Left lobe of liver (tissue), 2 donors: ENCODE measurements around the gene RTN4RL1. TPM values are rescaled to one million over a fixed set of nuclear protein-coding genes. Genes with fewer than 3 reads are reported as not detected.

Experiments used
- ATAC-seq: fragments of 200-7000 bp; cut with Tn5 transposase; one replicate; pipeline ENCODE4 v1.9.1; 2020; ENCODE audit warnings: mild to moderate bottlenecking, moderate library complexity
- DNase-seq: peaks from one replicate; pipeline ENCODE4 v3.0.0-alpha.2; 2020; ENCODE audit warnings: low spot score
- total RNA-seq: library from RNA; stranded (reverse); gene quantifications from one replicate; pipeline ENCODE4 v1.2.1, GENCODE V29; 2021
- donor health status: DM: no; HTN: no; CAD: no; lungs with moderate emphysema.
- donor health status: DM: no; HTN: yes; CAD: no.

Gene RTN4RL1
- total RNA-seq, 1 donor from 2014 or later: 1.8 TPM

- ATAC-seq: no peak
- no peak for DNase-seq
Observed at GRCh38 chr17:2059547-2060384, 34.6 kb upstream of the RTN4RL1 start.

GRCh38 chr17:2058586-2059546 is 33.7 kb upstream of the RTN4RL1 start:
- ATAC-seq: peak; percentile 78
- peak; percentile 87 for DNase-seq

GRCh38 chr17:2057760-2058585 is 32.8 kb upstream of the RTN4RL1 start:
- peak; percentile 48 for DNase-seq

GRCh38 chr17:2057175-2057759 is 32.1 kb upstream of the RTN4RL1 start:
- no peak for DNase-seq
- no peak for ATAC-seq

More at GRCh38 chr17:2057760-2058585, 32.8 kb upstream of the RTN4RL1 start:
- ATAC-seq: no peak

GRCh38 chr17:2056206-2057174 is 31.4 kb upstream of the RTN4RL1 start:
- peak; percentile 47 for DNase-seq

GRCh38 chr17:2055292-2056205 is 30.4 kb upstream of the RTN4RL1 start:
- DNase-seq (no peak), ATAC-seq (no peak)

More at GRCh38 chr17:2056206-2057174, 31.4 kb upstream of the RTN4RL1 start:
- peak; percentile 19 for ATAC-seq

GRCh38 chr17:2054512-2055291 is 29.6 kb upstream of the RTN4RL1 start, which contains the start of gene HIC1:
Gene HIC1, plus strand, starts transcription at chr17:2055103. Its CDS starts 1,588 bp downstream, at chr17:2056691.
- peak; percentile 71 for DNase-seq
- peak; percentile 66 for ATAC-seq

- no peak for DNase-seq
- no peak for ATAC-seq
Observed at GRCh38 chr17:2054262-2054511, 29.1 kb upstream of the RTN4RL1 start.

GRCh38 chr17:2053380-2054261 is 28.5 kb upstream of the RTN4RL1 start:
- peak; percentile 1 for ATAC-seq
- peak; percentile 50 for DNase-seq

GRCh38 chr17:2051933-2052559 is 26.9 kb upstream of the RTN4RL1 start:
- ATAC-seq (no peak), DNase-seq (no peak)

GRCh38 chr17:2051061-2051932 is 26.2 kb upstream of the RTN4RL1 start:
- ATAC-seq (peak; percentile 7), DNase-seq (peak; percentile 48)

GRCh38 chr17:2050300-2051060 is 25.3 kb upstream of the RTN4RL1 start:
- peak; percentile 56 for ATAC-seq
- DNase-seq: peak; percentile 74

GRCh38 chr17:2049333-2050299 is 24.5 kb upstream of the RTN4RL1 start:
- ATAC-seq: peak; percentile 73
- peak; percentile 89 for DNase-seq
